IMR-90 (cell line): ENCODE results near the gene TOMM7. TPM values are rescaled to one million over a fixed set of nuclear protein-coding genes. Genes with fewer than 3 reads are reported as not detected.

Source experiments
- ATAC-seq: fragments of 200-7000 bp; cut with Tn5 transposase; 2 replicates; pipeline ENCODE4 v1.9.1; 2020; ENCODE audit warnings: low read depth, mild to moderate bottlenecking, moderate library complexity
- BruUV-seq: library from RNA; stranded (reverse); fragments of 400-500 nt; replicated peaks from 2 replicates; lab custom pipeline; 2021; lab: Mats Ljungman, UMichigan
- CTCF ChIA-PET: fragments of 300-600 bp; formaldehyde crosslinking; extraction: SDS; loops from one replicate; lab custom pipeline; 2021; ENCODE audit warnings: antibody characterized with exemption; lab: Yijun Ruan, JAX
- POLR2A ChIA-PET: fragments of 300-600 bp; sonication (Branson Sonifier 250); formaldehyde crosslinking; loops from one replicate; lab custom pipeline; 2022; ENCODE audit warnings: antibody characterized with exemption; ENCODE audit not compliant: unreplicated experiment; lab: Charles Lee
- DNase-seq: peaks from one replicate; pipeline ENCODE4 v3.0.0; 2013
- H2AFZ ChIP-seq: replicated peaks from 2 replicates; pipeline ENCODE3; 2013; ENCODE audit warnings: low read length, mild to moderate bottlenecking; ENCODE audit not compliant: poor library complexity
- H2AK5ac ChIP-seq: 2 replicates; pipeline ENCODE4 v1.6.1; 2013; ENCODE audit warnings: low read depth, low read length, inconsistent platforms
- H2AK9ac ChIP-seq: replicated peaks from 2 replicates; pipeline ENCODE3; 2013; ENCODE audit warnings: mild to moderate bottlenecking, low read depth, low read length, moderate library complexity; ENCODE audit not compliant: poor library complexity
- H2BK120ac ChIP-seq: 2 replicates; pipeline ENCODE4 v1.6.1; 2013; ENCODE audit warnings: low read depth, low read length, inconsistent platforms
- H2BK15ac ChIP-seq: 3 replicates; pipeline ENCODE4 v1.6.1; 2013; ENCODE audit warnings: low read depth, low read length, inconsistent platforms
- H2BK20ac ChIP-seq: 2 replicates; pipeline ENCODE4 v1.6.1; 2013; ENCODE audit warnings: low read depth, mild to moderate bottlenecking, inconsistent platforms, low read length, moderate library complexity
- H2BK5ac ChIP-seq: 2 replicates; pipeline ENCODE4 v1.6.1; 2013; ENCODE audit warnings: mild to moderate bottlenecking, low read depth, low read length, inconsistent platforms; ENCODE audit not compliant: poor library complexity, severe bottlenecking
- H3K14ac ChIP-seq: replicated peaks from 2 replicates; pipeline ENCODE4 v1.6.1; 2013; ENCODE audit warnings: low read depth, low read length, inconsistent platforms
- H3K18ac ChIP-seq: 2 replicates; pipeline ENCODE4 v1.6.1; 2013; ENCODE audit warnings: low read depth, low read length, control low read depth
- H3K23ac ChIP-seq: 2 replicates; pipeline ENCODE4 v1.6.1; 2013; ENCODE audit warnings: low read depth, low read length, inconsistent platforms
- H3K27ac ChIP-seq: 2 replicates; pipeline ENCODE4 v1.5.1; 2013; ENCODE audit warnings: mild to moderate bottlenecking, control low read depth, low read length; ENCODE audit not compliant: insufficient read depth
- H3K27me3 ChIP-seq: 2 replicates; pipeline ENCODE4 v1.6.1; 2013; ENCODE audit warnings: low read length; ENCODE audit not compliant: control insufficient read depth, insufficient read depth
- H3K36me3 ChIP-seq: 2 replicates; pipeline ENCODE4 v1.6.1; 2013; ENCODE audit warnings: low read length, mixed read lengths; ENCODE audit not compliant: control insufficient read depth, insufficient read depth
- H3K4ac ChIP-seq: 2 replicates; pipeline ENCODE4 v1.6.1; 2013; ENCODE audit warnings: low read depth, low read length, inconsistent platforms
- H3K4me1 ChIP-seq: 2 replicates; pipeline ENCODE4 v1.6.1; 2013; ENCODE audit warnings: low read length, mixed read lengths; ENCODE audit not compliant: control insufficient read depth, insufficient read depth
- H3K4me2 ChIP-seq: 2 replicates; pipeline ENCODE4 v1.6.1; 2013; ENCODE audit warnings: low read depth, mild to moderate bottlenecking, control low read depth, low read length, moderate library complexity
- H3K4me3 ChIP-seq: 2 replicates; pipeline ENCODE4 v1.5.1; 2013; ENCODE audit warnings: low read depth, mild to moderate bottlenecking, control low read depth, low read length, moderate library complexity; ENCODE audit not compliant: insufficient read depth
- H3K56ac ChIP-seq: 2 replicates; pipeline ENCODE4 v1.6.1; 2013; ENCODE audit warnings: low read length, inconsistent platforms; ENCODE audit not compliant: insufficient read depth; ENCODE audit errors: extremely low read depth
- H3K79me1 ChIP-seq, 2 experiments: 2 replicates each; pipeline ENCODE4 v1.6.1; 2013; ENCODE audit warnings: low read length in 2 of 2, inconsistent platforms in 1 of 2, low read depth in 1 of 2
- H3K9ac ChIP-seq: 2 replicates; pipeline ENCODE4 v1.6.1; 2013; ENCODE audit warnings: low read depth, low read length, control low read depth
- H3K9me1 ChIP-seq: 2 replicates; pipeline ENCODE4 v1.6.1; 2013; ENCODE audit warnings: low read length, inconsistent platforms; ENCODE audit not compliant: insufficient read depth
- H3K9me3 ChIP-seq: 2 replicates; pipeline ENCODE4 v1.6.1; 2013; ENCODE audit warnings: low read length; ENCODE audit not compliant: control insufficient read depth, insufficient read depth
- H4K20me1 ChIP-seq: 2 replicates; pipeline ENCODE4 v1.6.1; 2013; ENCODE audit warnings: low read length, inconsistent platforms; ENCODE audit not compliant: insufficient read depth
- H4K5ac ChIP-seq: 2 replicates; pipeline ENCODE4 v1.6.1; 2013; ENCODE audit warnings: mild to moderate bottlenecking, low read depth, low read length, control low read depth
- H4K8ac ChIP-seq, 2 experiments: 2 replicates each; pipeline ENCODE4 v1.6.1; 2013; ENCODE audit warnings: low read depth in 2 of 2, low read length in 2 of 2, control low read depth in 1 of 2, inconsistent platforms in 1 of 2
- H4K91ac ChIP-seq: 2 replicates; pipeline ENCODE4 v1.6.1; 2013; ENCODE audit warnings: low read depth, low read length, inconsistent platforms; ENCODE audit not compliant: insufficient read depth
- RFX5 ChIP-seq: IDR thresholded peaks from 2 replicates; pipeline ENCODE4 v1.8.0; 2012; ENCODE audit warnings: low read depth, mild to moderate bottlenecking, low read length, moderate library complexity
- SMC3 ChIP-seq: fragments of 150-350 bp; IDR thresholded peaks from 2 replicates; pipeline ENCODE4 v1.6.1; 2016; ENCODE audit warnings: low read depth, mild to moderate bottlenecking, antibody characterized with exemption, low read length, moderate library complexity
- WGBS, 2 experiments: methylation state at CpG; one replicate each; pipeline versions ENCODE4 v1.1.5 to v1.1.7; 2013; ENCODE audit warnings: missing lambda C conversion rate in 2 of 2; ENCODE audit not compliant: insufficient read length in 1 of 2; ENCODE audit errors: extremely low coverage in 2 of 2; 5-methylcytosine and 5-hydroxymethylcytosine counted together
- dilution Hi-C: fragments of 300-500 bp; cut with HindIII; formaldehyde crosslinking; loops from one replicate; pipeline ENCODE4 v1.14.3; 2018; ENCODE audit warnings: low sequenced_read_pairs; ENCODE audit not compliant: unreplicated experiment
- in situ Hi-C: fragments of 300-500 bp; cut with MboI; formaldehyde crosslinking; loops from 3 replicates; pipeline ENCODE4 v1.14.3; 2019; ENCODE audit warnings: low sequenced_read_pairs, inconsistent platforms, mixed read lengths
- intact Hi-C: fragments of 100-400 bp; cut with micrococcal nuclease; formaldehyde crosslinking; loops from 2 replicates; pipeline ENCODE4 v1.10.0; 2022
- polyA plus RNA-seq, 3 experiments: library from polyadenylated mRNA; depleted of rRNA; stranded (reverse); fragments of >200 nt; gene quantifications; 2 replicates each; pipeline ENCODE4 v1.2.3, GENCODE V29; 2012; ENCODE audit warnings: low replicate concordance in 1 of 3
- total RNA-seq: library from RNA; depleted of rRNA; stranded (reverse); fragments of >200 nt; gene quantifications from 2 replicates; pipeline ENCODE4 v1.2.3, GENCODE V29; 2012

TOMM7 gene
- total and polyA plus RNA-seq, 2 of the 4 experiments (the other 2 are of a cell fraction): 67.2 to 727 TPM

DNA sequence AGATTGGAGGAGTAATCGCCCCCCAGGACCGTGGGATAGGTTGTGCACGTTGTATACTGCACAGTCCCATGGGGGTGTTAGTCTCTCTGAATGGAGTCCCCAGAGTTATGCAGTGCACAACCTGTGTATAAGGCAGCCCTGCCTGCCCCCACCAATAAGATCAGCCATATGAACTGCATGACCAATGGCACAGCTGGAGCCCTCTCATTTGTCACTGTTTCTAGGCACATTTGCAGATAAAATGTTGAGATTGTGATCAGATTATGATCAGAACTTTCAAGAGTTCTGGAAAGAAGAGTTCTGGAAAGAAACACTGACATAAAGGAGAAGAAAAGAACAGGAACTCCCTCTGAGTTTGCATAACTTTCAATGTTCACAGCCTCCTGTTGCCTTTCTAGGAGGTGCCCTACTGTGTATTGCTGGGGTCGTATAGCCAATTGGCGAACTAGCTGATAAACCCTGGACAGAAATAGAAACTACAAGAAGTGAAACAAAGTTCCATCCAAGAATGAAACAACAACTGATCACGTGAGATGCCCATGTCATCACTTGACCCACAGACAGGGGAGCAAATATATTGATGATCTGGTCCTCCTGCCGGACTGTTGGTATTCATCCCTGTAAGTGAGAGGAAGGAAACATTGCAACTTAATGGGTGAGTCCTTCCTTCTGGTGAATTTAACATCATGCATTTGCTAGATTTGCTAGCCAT lies 49.6 kb upstream of the TOMM7 start:
- CTCF ChIA-PET: no interaction called here
- Histone ChIP-seq H3K56ac (no peak overlapping the region), H3K27me3 (no peaks in the 10 kb centered on the region), H3K23ac (no peak overlapping the region), H3K4ac (no peak overlapping the region), H3K27ac (no peak overlapping the region), H3K4me3 (no peak overlapping the region), H4K91ac (no peak overlapping the region), H2BK15ac (no peak overlapping the region), H2AFZ (no peak overlapping the region), H3K79me1 (peaks cover 0 to 21% of the 10 kb centered on the region in 2 experiments; a peak in 2 of 4 replicates), H3K4me2 (no peak overlapping the region), H4K5ac (no peak overlapping the region), H2AK5ac (no peak overlapping the region), H3K36me3 (no peaks in the 10 kb centered on the region), H3K9me1 (peaks cover 11% of the 10 kb centered on the region), H3K9ac (no peak overlapping the region), H2BK120ac (no peak overlapping the region), H4K20me1 (no peaks in the 10 kb centered on the region), H2BK5ac (no peak overlapping the region), H2AK9ac (no peak overlapping the region), H3K14ac (no peak overlapping the region), H2BK20ac (no peak overlapping the region), H4K8ac (no peak overlapping the region), H3K4me1 (peaks cover 11% of the 10 kb centered on the region), H3K9me3 (no peaks in the 10 kb centered on the region), H3K18ac (no peak overlapping the region)
- WGBS, 2 experiments: no CpG with 5 or more reads among the region's 7 CpGs
- dilution Hi-C loops: no loop called here
- BruUV-seq: no TSS peak
- intact Hi-C loops: no loop called here
- ATAC-seq (no peak), DNase-seq (no peak)
- TF ChIP-seq RFX5 (peak; percentile 84), SMC3 (no peak)
- POLR2A ChIA-PET: no interaction called here
- in situ Hi-C loops: no loop called here
